HCT116 (cell line): Measurements from ENCODE around the gene TGFBI. TPM values are rescaled to one million over a fixed set of nuclear protein-coding genes. Genes with fewer than 3 reads are reported as not detected.

Experiments used
- ATAC-seq: fragments of 200-7000 bp; cut with Tn5 transposase; 2 replicates; pipeline ENCODE4 v1.9.1; 2020; ENCODE audit warnings: mild to moderate bottlenecking, moderate library complexity
- BruUV-seq: library from RNA; stranded (reverse); fragments of 400-500 nt; replicated peaks from 2 replicates; lab custom pipeline; 2021; lab: Mats Ljungman, UMichigan
- CTCF ChIA-PET: fragments of 300-600 bp; sonication (Branson Sonifier 250); formaldehyde crosslinking; loops from one replicate; lab custom pipeline; 2021; ENCODE audit warnings: antibody characterized with exemption; lab: Charles Lee
- POLR2A ChIA-PET: fragments of 300-600, 350-600 bp; sonication (Branson Sonifier 250); formaldehyde crosslinking; loops from one replicate; lab custom pipeline; 2021; ENCODE audit warnings: antibody characterized with exemption; lab: Charles Lee
- RAD21 ChIA-PET, 2 experiments: fragments of 300-600 bp; sonication (Branson Sonifier 250); formaldehyde crosslinking; loops; one replicate each; lab custom pipeline; 2023; ENCODE audit warnings: low total read pairs in 2 of 2; ENCODE audit not compliant: uncharacterized antibody in 2 of 2, unreplicated experiment in 2 of 2, low non-redundant PET in 1 of 2; lab: Charles Lee
- DNase-seq: peaks from one replicate; pipeline ENCODE4 v3.0.0-alpha.2; 2010; ENCODE audit warnings: low read depth, low spot score
- H2AFZ ChIP-seq: fragments of 200-600 bp; shearing (Covaris generic), sonication (generic); 2 replicates; pipeline ENCODE4 v1.6.1; 2017; ENCODE audit warnings: low read depth, mixed run types, mixed read lengths, antibody characterized with exemption, low read length; ENCODE audit not compliant: poor library complexity, severe bottlenecking
- H3K27ac ChIP-seq: 2 replicates; pipeline ENCODE4 v1.5.1; 2012; ENCODE audit warnings: low read depth, low read length
- H3K27me3 ChIP-seq: fragments of 200-600 bp; sonication (generic); 2 replicates; pipeline ENCODE4 v1.6.1; 2016; ENCODE audit warnings: mixed run types, low read length, mixed read lengths; ENCODE audit not compliant: insufficient read depth
- H3K36me3 ChIP-seq, 2 experiments: fragments of 200-500 bp in 1 of 2; fragments of 200-600 bp in 1 of 2; sonication (Bioruptor generic) in 1 of 2; sonication (generic) in 1 of 2; 2 replicates each; pipeline versions ENCODE4 v1.5.1 to v1.6.1; 2014 to 2016; ENCODE audit warnings: low read length in 2 of 2, inconsistent platforms in 1 of 2, mixed read lengths in 1 of 2, mixed run types in 1 of 2; ENCODE audit not compliant: insufficient read depth in 2 of 2, control insufficient read depth in 1 of 2
- H3K4me1 ChIP-seq, 2 experiments: fragments of 200-600 bp in 1 of 2; sonication (generic) in 1 of 2; 2 replicates each; pipeline versions ENCODE4 v1.5.1 to v1.6.1; 2012 to 2017; ENCODE audit warnings: low read length in 2 of 2, inconsistent platforms in 1 of 2, mild to moderate bottlenecking in 1 of 2, mixed read lengths in 1 of 2, mixed run types in 1 of 2, moderate library complexity in 1 of 2; ENCODE audit not compliant: insufficient read depth in 2 of 2, control insufficient read depth in 1 of 2
- H3K4me2 ChIP-seq: fragments of 200-600 bp; sonication (generic); 2 replicates; pipeline ENCODE4 v1.6.1; 2017; ENCODE audit warnings: mixed run types, low read length, mixed read lengths
- H3K4me3 ChIP-seq, 2 experiments: fragments of 200-600 bp in 1 of 2; sonication (generic) in 1 of 2; replicated peaks in 1 of 2; 2 replicates each; pipeline ENCODE4 v1.5.1; 2011 to 2016; ENCODE audit warnings: low read length in 2 of 2, control low read depth in 1 of 2, low read depth in 1 of 2, mild to moderate bottlenecking in 1 of 2, mixed read lengths in 1 of 2, mixed run types in 1 of 2
- H3K79me2 ChIP-seq: fragments of 200-600 bp; sonication (generic); 2 replicates; pipeline ENCODE4 v1.6.1; 2017; ENCODE audit warnings: mild to moderate bottlenecking, mixed run types, low read length, moderate library complexity, mixed read lengths; ENCODE audit not compliant: insufficient read depth
- H3K9ac ChIP-seq: fragments of 200-600 bp; sonication (generic); 2 replicates; pipeline ENCODE4 v1.6.1; 2016; ENCODE audit warnings: low read length, mixed read lengths
- H3K9me2 ChIP-seq: fragments of 200-600 bp; sonication (generic), shearing (Covaris generic); 2 replicates; pipeline ENCODE4 v1.6.1; 2017; ENCODE audit warnings: mixed run types, mild to moderate bottlenecking, moderate library complexity; ENCODE audit not compliant: insufficient read depth
- H3K9me3 ChIP-seq, 2 experiments: fragments of 200-500 bp in 1 of 2; fragments of 200-600 bp in 1 of 2; sonication (Bioruptor generic) in 1 of 2; sonication (generic) in 1 of 2; 2 replicates each; pipeline ENCODE4 v1.6.1; 2014 to 2017; ENCODE audit warnings: low read length in 2 of 2, mixed read lengths in 2 of 2, inconsistent platforms in 1 of 2, low read depth in 1 of 2, mild to moderate bottlenecking in 1 of 2, mixed run types in 1 of 2, moderate library complexity in 1 of 2; ENCODE audit not compliant: control insufficient read depth in 1 of 2, insufficient read depth in 1 of 2
- H4K20me1 ChIP-seq: fragments of 200-600 bp; sonication (generic), shearing (Covaris generic); 2 replicates; pipeline ENCODE4 v1.6.1; 2017; ENCODE audit warnings: mixed run types, mild to moderate bottlenecking, moderate library complexity; ENCODE audit not compliant: insufficient read depth
- CBX3 ChIP-seq: IDR thresholded peaks from 2 replicates; pipeline ENCODE4 v1.6.1; 2012; ENCODE audit warnings: low read depth
- CEBPB ChIP-seq: IDR thresholded peaks from 2 replicates; pipeline ENCODE4 v1.6.1; 2012; ENCODE audit warnings: low read depth
- EGR1 ChIP-seq: IDR thresholded peaks from 2 replicates; pipeline ENCODE4 v1.6.1; 2012; ENCODE audit warnings: low read depth
- ELF1 ChIP-seq: IDR thresholded peaks from 2 replicates; pipeline ENCODE4 v1.6.1; 2012; ENCODE audit warnings: low read depth, borderline replicate concordance
- EZH2 ChIP-seq: fragments of 200-600 bp; sonication (generic); IDR thresholded peaks from 2 replicates; pipeline ENCODE4 v1.6.1; 2017; ENCODE audit warnings: antibody characterized with exemption, mixed run types
- FOSL1 ChIP-seq: IDR thresholded peaks from 2 replicates; pipeline ENCODE4 v1.6.1; 2012; ENCODE audit warnings: low read depth
- JUND ChIP-seq: IDR thresholded peaks from 2 replicates; pipeline ENCODE4 v1.6.1; 2012
- POLR2AphosphoS5 ChIP-seq: IDR thresholded peaks from 2 replicates; pipeline ENCODE4 v1.6.1; 2011; ENCODE audit warnings: mild to moderate bottlenecking, low read depth, low read length, moderate library complexity
- SIN3A ChIP-seq: IDR thresholded peaks from 2 replicates; pipeline ENCODE4 v1.6.1; 2012; ENCODE audit warnings: low read depth
- SP1 ChIP-seq: IDR thresholded peaks from 2 replicates; pipeline ENCODE4 v1.6.1; 2012; ENCODE audit warnings: low read depth
- SRF ChIP-seq: IDR thresholded peaks from 2 replicates; pipeline ENCODE4 v1.6.1; 2012; ENCODE audit warnings: low read depth
- TCF7L2 ChIP-seq: IDR thresholded peaks from 2 replicates; pipeline ENCODE4 v1.7.0; 2011; ENCODE audit warnings: borderline replicate concordance, inconsistent platforms; ENCODE audit not compliant: insufficient read depth, insufficient read length; ENCODE audit errors: extremely low read depth
- ZNF274 ChIP-seq: fragments of 200-500 bp; sonication (Bioruptor generic); IDR thresholded peaks from 2 replicates; pipeline ENCODE4 v1.6.1; 2014; ENCODE audit warnings: mild to moderate bottlenecking, low read depth, low read length, inconsistent platforms
- intact Hi-C: fragments of 100-400 bp; cut with micrococcal nuclease; formaldehyde crosslinking; loops from 2 replicates; pipeline ENCODE4 v1.10.0; 2022
- total RNA-seq: library from RNA; stranded (reverse); gene quantifications from one replicate; pipeline ENCODE4 v1.2.1, GENCODE V29; 2021; ENCODE audit not compliant: unreplicated experiment
- TF ChIP-seq, protein P1 (sequence below): IDR thresholded peaks from 2 replicates; pipeline ENCODE4 v1.6.1; 2012
- TF ChIP-seq, protein P2 (sequence below): IDR thresholded peaks from 2 replicates; pipeline ENCODE4 v1.6.1; 2011; ENCODE audit warnings: mild to moderate bottlenecking, low read length, moderate library complexity; ENCODE audit not compliant: insufficient replicate concordance; ENCODE audit errors: extremely low read depth
- TF ChIP-seq, protein P3 (sequence below): IDR thresholded peaks from 2 replicates; pipeline ENCODE4 v1.6.1; 2012; ENCODE audit warnings: low read depth

The TGFBI gene
- total RNA-seq, 1 experiment from 2014 or later = 0.64 TPM

DNA sequence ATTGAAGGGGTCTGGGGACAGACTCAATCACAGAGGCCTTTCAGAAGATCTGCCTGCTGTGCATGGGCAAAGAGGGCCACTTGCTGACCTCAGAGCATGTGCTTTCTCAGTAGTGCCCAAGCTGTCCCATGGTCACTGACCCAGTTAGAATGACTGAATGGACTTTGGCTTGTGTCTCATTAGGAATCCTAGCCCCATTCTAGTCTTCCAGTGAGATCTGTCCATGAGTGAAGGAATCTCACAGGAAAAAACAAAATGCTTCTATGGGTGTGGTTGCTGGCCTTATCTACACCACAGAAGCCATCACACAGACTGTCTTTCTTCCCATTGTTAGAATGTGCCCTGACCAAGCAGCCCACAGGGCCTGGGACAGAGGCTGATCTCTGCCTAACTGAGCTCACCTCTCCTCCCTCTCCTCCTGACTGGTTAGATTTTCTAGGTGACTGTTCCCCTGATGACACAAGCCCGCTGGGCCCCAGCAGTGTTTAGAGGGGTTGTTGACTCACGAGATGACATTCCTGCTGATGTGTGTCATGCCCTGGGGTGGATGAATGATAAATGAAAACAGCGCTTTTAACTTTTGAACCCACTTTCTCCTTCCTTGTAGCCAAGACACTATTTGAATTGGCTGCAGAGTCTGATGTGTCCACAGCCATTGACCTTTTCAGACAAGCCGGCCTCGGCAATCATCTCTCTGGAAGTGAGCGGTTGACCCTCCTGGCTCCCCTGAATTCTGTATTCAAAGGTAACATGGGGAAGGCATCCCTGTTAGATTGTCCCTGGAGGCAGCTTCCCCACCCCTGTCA is 24.8 kb downstream of the TGFBI start (continued):
- no peak for TF ChIP-seq EZH2
- TF ChIP-seq POLR2AphosphoS5 = peak; percentile 53; the same call in 1 of the 2 replicates
- TF ChIP-seq, protein P1, sequence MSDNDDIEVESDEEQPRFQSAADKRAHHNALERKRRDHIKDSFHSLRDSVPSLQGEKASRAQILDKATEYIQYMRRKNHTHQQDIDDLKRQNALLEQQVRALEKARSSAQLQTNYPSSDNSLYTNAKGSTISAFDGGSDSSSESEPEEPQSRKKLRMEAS = peak; percentile 49
- peak; percentile 85; the same call in 1 of the 2 replicates for TF ChIP-seq CBX3

DNA sequence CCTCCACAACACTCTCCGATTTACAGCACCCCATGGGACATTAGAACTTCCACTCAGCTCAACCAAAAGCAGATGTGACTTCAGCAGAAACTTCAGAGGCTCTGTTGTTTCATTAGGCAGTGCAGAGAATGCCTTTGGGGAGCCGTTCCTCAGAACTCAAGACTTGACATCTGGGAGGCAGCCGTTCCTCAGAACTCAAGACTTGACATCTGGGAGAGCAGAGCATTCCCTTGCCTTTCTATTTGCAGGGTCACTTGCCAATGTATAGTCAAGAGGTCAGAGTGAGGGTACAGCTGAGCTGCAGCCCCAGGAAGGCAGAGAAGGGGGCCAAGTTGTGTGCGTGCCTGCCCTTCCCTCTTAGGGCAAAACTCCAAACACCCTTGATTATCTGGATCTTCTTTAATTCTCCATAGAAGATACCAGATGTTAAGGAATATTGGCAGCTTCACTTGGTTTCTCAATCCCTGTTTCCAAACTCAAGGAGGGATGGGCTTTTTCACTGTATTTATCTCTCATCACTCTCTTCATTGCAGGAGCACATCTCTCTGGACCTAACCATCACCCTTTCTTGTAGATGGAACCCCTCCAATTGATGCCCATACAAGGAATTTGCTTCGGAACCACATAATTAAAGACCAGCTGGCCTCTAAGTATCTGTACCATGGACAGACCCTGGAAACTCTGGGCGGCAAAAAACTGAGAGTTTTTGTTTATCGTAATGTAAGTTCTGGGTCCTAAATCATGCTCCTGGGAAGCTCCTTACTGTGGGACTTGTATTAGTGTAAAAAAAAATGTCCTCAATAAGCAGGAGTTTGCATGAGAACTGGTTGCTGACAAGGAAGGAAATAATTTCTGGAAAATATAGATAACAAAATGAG is 25.6 kb downstream of the TGFBI start:
- no TSS peak for BruUV-seq
- no peaks in the 10 kb centered on the region for H3K36me3 ChIP-seq
- H2AFZ ChIP-seq = peak overlapping the region; percentile 34
- H3K79me2 ChIP-seq = no peaks in the 10 kb centered on the region
- no peak for DNase-seq
- no peak for ATAC-seq
- H3K9me2 ChIP-seq = no peaks in the 10 kb centered on the region
- no peak overlapping the region for H3K9ac ChIP-seq
- no peaks in the 10 kb centered on the region for H4K20me1 ChIP-seq
- RAD21 ChIA-PET = no interaction called here
- peaks cover 33 to 50% of the 10 kb centered on the region in 2 experiments for H3K4me1 ChIP-seq
- POLR2A ChIA-PET = no interaction called here
- H3K27ac ChIP-seq = peak overlapping the region; percentile 5; the same call in 1 of the 2 replicates
- no peaks in the 10 kb centered on the region for H3K9me3 ChIP-seq
- H3K4me2 ChIP-seq = peak overlapping the region; percentile 77
- CTCF ChIA-PET = interaction anchor here (2.3 kb wide), 1 partner anchor 172 kb away, joined by 5 read pairs; no protein-coding TSS in a partner anchor
- intact Hi-C loops = loop anchor here (5.0 to 10.0 kb wide), 3 partner anchors 37 to 600 kb away; partner anchors contain the start of gene TIFAB
- H3K27me3 ChIP-seq = peaks cover 27% of the 10 kb centered on the region; the same call in 1 of the 2 replicates
- H3K4me3 ChIP-seq = peak overlapping the region in 1 of 2 experiments; percentile 33; a peak in 2 of 4 replicates
- TF ChIP-seq SP1 (no peak), ZNF274 (no peak), CEBPB (no peak), SIN3A (no peak), TCF7L2 (no peak), EZH2 (no peak), JUND (no peak), POLR2AphosphoS5 (no peak), EGR1 (no peak), ELF1 (no peak), SRF (no peak), FOSL1 (no peak)
- TF ChIP-seq, protein P1 = no peak
- TF ChIP-seq, protein P2, sequence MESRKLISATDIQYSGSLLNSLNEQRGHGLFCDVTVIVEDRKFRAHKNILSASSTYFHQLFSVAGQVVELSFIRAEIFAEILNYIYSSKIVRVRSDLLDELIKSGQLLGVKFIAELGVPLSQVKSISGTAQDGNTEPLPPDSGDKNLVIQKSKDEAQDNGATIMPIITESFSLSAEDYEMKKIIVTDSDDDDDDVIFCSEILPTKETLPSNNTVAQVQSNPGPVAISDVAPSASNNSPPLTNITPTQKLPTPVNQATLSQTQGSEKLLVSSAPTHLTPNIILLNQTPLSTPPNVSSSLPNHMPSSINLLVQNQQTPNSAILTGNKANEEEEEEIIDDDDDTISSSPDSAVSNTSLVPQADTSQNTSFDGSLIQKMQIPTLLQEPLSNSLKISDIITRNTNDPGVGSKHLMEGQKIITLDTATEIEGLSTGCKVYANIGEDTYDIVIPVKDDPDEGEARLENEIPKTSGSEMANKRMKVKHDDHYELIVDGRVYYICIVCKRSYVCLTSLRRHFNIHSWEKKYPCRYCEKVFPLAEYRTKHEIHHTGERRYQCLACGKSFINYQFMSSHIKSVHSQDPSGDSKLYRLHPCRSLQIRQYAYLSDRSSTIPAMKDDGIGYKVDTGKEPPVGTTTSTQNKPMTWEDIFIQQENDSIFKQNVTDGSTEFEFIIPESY = no peak
- TF ChIP-seq, protein P3, sequence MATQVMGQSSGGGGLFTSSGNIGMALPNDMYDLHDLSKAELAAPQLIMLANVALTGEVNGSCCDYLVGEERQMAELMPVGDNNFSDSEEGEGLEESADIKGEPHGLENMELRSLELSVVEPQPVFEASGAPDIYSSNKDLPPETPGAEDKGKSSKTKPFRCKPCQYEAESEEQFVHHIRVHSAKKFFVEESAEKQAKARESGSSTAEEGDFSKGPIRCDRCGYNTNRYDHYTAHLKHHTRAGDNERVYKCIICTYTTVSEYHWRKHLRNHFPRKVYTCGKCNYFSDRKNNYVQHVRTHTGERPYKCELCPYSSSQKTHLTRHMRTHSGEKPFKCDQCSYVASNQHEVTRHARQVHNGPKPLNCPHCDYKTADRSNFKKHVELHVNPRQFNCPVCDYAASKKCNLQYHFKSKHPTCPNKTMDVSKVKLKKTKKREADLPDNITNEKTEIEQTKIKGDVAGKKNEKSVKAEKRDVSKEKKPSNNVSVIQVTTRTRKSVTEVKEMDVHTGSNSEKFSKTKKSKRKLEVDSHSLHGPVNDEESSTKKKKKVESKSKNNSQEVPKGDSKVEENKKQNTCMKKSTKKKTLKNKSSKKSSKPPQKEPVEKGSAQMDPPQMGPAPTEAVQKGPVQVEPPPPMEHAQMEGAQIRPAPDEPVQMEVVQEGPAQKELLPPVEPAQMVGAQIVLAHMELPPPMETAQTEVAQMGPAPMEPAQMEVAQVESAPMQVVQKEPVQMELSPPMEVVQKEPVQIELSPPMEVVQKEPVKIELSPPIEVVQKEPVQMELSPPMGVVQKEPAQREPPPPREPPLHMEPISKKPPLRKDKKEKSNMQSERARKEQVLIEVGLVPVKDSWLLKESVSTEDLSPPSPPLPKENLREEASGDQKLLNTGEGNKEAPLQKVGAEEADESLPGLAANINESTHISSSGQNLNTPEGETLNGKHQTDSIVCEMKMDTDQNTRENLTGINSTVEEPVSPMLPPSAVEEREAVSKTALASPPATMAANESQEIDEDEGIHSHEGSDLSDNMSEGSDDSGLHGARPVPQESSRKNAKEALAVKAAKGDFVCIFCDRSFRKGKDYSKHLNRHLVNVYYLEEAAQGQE = no peak
